ENCODE results near the gene MAMDC4.

GRCh38 chr9:136857581-136858412 lies 5.7 kb downstream of the MAMDC4 start:
- TF ChIP-seq, protein P1, sequence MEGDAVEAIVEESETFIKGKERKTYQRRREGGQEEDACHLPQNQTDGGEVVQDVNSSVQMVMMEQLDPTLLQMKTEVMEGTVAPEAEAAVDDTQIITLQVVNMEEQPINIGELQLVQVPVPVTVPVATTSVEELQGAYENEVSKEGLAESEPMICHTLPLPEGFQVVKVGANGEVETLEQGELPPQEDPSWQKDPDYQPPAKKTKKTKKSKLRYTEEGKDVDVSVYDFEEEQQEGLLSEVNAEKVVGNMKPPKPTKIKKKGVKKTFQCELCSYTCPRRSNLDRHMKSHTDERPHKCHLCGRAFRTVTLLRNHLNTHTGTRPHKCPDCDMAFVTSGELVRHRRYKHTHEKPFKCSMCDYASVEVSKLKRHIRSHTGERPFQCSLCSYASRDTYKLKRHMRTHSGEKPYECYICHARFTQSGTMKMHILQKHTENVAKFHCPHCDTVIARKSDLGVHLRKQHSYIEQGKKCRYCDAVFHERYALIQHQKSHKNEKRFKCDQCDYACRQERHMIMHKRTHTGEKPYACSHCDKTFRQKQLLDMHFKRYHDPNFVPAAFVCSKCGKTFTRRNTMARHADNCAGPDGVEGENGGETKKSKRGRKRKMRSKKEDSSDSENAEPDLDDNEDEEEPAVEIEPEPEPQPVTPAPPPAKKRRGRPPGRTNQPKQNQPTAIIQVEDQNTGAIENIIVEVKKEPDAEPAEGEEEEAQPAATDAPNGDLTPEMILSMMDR (IDR thresholded peaks at IDR 0.05; ENCODE audit: poor library complexity) = no peak
- no peak for TF ChIP-seq EZH2 (IDR thresholded peaks at IDR 0.05; ENCODE audit: borderline replicate concordance)
- TF ChIP-seq EZH2phosphoT487 (IDR thresholded peaks at IDR 0.05; ENCODE audit: low read depth, severe bottlenecking, unreplicated experiment) = no peak
